WTC11 (cell line): ENCODE data around the gene CASR.

Source experiments
- CREM ChIP-seq: sonication (generic); formaldehyde crosslinking; IDR thresholded peaks from 2 replicates; pipeline ENCODE4 v1.8.1; 2022; ENCODE audit warnings: mild to moderate bottlenecking, missing genetic modification reagents, moderate library complexity
- FOXP1 ChIP-seq: sonication (generic); formaldehyde crosslinking; IDR thresholded peaks from 2 replicates; pipeline ENCODE4 v1.8.0; 2022; ENCODE audit warnings: missing genetic modification reagents, mild to moderate bottlenecking, moderate library complexity, borderline replicate concordance
- KAT7 ChIP-seq: sonication (generic); formaldehyde crosslinking; IDR thresholded peaks from 2 replicates; pipeline ENCODE4 v1.8.1; 2023; ENCODE audit warnings: missing genetic modification reagents, mild to moderate bottlenecking, borderline replicate concordance
- NR1H2 ChIP-seq: sonication (generic); formaldehyde crosslinking; IDR thresholded peaks from 2 replicates; pipeline ENCODE4 v1.9.0; 2021; ENCODE audit warnings: mild to moderate bottlenecking, moderate library complexity, missing genetic modification reagents
- NR2C2 ChIP-seq: sonication (generic); formaldehyde crosslinking; IDR thresholded peaks from 2 replicates; pipeline ENCODE4 v1.8.0; 2022; ENCODE audit warnings: mild to moderate bottlenecking, missing genetic modification reagents
- SP1 ChIP-seq: sonication (generic); formaldehyde crosslinking; conservative IDR thresholded peaks from 2 replicates; pipeline ENCODE4 v1.8.1; 2022; ENCODE audit warnings: missing genetic modification reagents
- TEAD4 ChIP-seq: sonication (generic); formaldehyde crosslinking; IDR thresholded peaks from 2 replicates; pipeline ENCODE4 v1.8.0; 2022; ENCODE audit warnings: mild to moderate bottlenecking, missing genetic modification reagents
- TF ChIP-seq, protein P1 (sequence below): fragments of 200-600 bp; IDR thresholded peaks from 2 replicates; pipeline ENCODE4 v1.8.0; 2022; ENCODE audit warnings: antibody characterized with exemption
- TF ChIP-seq, protein P2 (sequence below): sonication (generic); formaldehyde crosslinking; IDR thresholded peaks from 2 replicates; pipeline ENCODE4 v1.8.1; 2023; ENCODE audit warnings: mild to moderate bottlenecking, missing genetic modification reagents, moderate library complexity

DNA sequence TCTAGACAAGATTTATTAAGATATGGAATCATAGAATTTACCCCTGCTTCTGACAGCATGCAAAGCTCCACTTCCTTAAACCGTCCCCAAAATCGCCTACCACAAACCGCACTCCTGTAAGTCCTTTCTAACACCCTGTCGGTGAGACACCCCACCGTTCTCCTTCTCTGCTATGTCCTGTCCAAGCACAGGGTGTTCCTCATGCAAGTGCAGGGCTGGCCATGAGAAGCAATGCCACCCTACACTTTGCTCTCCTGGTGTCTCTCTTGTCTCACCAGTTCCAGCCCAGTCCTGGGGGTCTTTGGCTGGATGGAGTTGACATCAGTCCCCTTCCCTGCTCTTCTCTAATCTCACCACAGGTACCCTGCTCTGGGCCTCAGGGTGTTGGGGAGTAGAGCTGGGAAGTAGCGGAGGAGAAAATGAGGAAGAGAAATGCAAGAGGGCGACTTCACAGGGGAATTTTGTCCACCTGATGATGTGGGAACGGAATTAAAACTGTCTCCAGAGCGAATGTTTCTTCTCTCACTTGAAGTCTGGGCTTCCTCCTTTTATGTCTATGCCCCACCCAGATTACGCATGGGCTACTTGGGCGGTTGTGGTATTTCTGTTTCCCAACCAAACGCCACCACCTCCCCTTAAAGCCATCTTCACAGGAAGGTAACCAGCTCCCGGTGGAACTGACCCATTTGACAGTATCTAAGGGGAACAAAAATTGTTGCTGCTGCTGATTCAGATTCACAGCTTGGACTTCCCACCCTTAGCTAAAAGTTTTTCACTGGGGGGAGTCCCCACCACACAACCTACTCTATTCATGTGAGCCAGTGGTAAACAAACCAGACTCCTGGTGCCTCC is 49.9 kb downstream of the CASR start:
- TF ChIP-seq, protein P1, sequence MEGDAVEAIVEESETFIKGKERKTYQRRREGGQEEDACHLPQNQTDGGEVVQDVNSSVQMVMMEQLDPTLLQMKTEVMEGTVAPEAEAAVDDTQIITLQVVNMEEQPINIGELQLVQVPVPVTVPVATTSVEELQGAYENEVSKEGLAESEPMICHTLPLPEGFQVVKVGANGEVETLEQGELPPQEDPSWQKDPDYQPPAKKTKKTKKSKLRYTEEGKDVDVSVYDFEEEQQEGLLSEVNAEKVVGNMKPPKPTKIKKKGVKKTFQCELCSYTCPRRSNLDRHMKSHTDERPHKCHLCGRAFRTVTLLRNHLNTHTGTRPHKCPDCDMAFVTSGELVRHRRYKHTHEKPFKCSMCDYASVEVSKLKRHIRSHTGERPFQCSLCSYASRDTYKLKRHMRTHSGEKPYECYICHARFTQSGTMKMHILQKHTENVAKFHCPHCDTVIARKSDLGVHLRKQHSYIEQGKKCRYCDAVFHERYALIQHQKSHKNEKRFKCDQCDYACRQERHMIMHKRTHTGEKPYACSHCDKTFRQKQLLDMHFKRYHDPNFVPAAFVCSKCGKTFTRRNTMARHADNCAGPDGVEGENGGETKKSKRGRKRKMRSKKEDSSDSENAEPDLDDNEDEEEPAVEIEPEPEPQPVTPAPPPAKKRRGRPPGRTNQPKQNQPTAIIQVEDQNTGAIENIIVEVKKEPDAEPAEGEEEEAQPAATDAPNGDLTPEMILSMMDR, result no peak
- TF ChIP-seq NR1H2 (CRISPR knock-in tag) (no peak), FOXP1 (CRISPR knock-in tag) (no peak), SP1 (CRISPR knock-in tag) (no peak), KAT7 (CRISPR knock-in tag) (no peak), NR2C2 (no peak), CREM (no peak), TEAD4 (no peak)
- TF ChIP-seq, protein P2, sequence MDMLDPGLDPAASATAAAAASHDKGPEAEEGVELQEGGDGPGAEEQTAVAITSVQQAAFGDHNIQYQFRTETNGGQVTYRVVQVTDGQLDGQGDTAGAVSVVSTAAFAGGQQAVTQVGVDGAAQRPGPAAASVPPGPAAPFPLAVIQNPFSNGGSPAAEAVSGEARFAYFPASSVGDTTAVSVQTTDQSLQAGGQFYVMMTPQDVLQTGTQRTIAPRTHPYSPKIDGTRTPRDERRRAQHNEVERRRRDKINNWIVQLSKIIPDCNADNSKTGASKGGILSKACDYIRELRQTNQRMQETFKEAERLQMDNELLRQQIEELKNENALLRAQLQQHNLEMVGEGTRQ (CRISPR knock-in tag), result no peak
